Measurements from ENCODE around the gene TARS1.

TARS1 gene

DNA sequence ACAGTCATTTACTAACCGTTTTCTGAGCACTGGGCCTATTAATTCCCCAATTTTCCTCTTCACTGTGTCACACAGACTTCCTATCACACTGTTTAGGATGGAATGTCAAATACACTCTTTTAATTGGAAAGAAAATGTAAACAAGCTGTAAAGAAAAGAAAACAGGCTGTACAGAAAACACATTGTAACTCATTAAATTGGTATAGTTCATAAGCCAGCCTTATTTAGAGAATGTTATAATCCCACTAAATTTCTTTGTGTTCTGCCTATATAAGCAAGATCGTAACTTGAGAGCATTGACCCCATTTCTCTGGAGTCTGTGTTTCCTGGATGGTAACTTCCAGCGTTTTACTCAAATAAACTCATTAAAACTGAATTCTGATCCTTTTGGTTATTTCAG is 46.5 kb downstream of the TARS1 start:
- POLR2A ChIA-PET: no interaction called here
- TF ChIP-seq ZNF384 (IDR thresholded peaks at IDR 0.05) (no peak), LEF1 (IDR thresholded peaks at IDR 0.05; ENCODE audit: borderline replicate concordance) (no peak), SUZ12 (IDR thresholded peaks at IDR 0.05) (no peak), TARDBP (IDR thresholded peaks at IDR 0.05) (no peak), SP1 (IDR thresholded peaks at IDR 0.05) (no peak), ARNT (IDR thresholded peaks at IDR 0.05) (no peak), CTBP1 (IDR thresholded peaks at IDR 0.05; ENCODE audit: borderline replicate concordance) (no peak), BHLHE40 (IDR thresholded peaks at IDR 0.05; ENCODE audit: borderline replicate concordance) (no peak), L3MBTL2 (conservative IDR thresholded peaks at IDR 0.05) (no peak), NFRKB (IDR thresholded peaks at IDR 0.05) (no peak), ELF4 (IDR thresholded peaks at IDR 0.05) (no peak), FOXM1 (IDR thresholded peaks at IDR 0.05; ENCODE audit: borderline replicate concordance) (no peak), HDGF (IDR thresholded peaks at IDR 0.05; ENCODE audit: borderline replicate concordance) (no peak), FOXA1 (IDR thresholded peaks at IDR 0.05) (no peak), FOXK2 (IDR thresholded peaks at IDR 0.05) (no peak)
- TF ChIP-seq, protein P1, sequence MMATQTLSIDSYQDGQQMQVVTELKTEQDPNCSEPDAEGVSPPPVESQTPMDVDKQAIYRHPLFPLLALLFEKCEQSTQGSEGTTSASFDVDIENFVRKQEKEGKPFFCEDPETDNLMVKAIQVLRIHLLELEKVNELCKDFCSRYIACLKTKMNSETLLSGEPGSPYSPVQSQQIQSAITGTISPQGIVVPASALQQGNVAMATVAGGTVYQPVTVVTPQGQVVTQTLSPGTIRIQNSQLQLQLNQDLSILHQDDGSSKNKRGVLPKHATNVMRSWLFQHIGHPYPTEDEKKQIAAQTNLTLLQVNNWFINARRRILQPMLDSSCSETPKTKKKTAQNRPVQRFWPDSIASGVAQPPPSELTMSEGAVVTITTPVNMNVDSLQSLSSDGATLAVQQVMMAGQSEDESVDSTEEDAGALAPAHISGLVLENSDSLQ (IDR thresholded peaks at IDR 0.05): no peak
- no peak for DNase-seq (ENCODE audit: extremely low spot score)
- CTCF ChIA-PET: no interaction called here

DNA sequence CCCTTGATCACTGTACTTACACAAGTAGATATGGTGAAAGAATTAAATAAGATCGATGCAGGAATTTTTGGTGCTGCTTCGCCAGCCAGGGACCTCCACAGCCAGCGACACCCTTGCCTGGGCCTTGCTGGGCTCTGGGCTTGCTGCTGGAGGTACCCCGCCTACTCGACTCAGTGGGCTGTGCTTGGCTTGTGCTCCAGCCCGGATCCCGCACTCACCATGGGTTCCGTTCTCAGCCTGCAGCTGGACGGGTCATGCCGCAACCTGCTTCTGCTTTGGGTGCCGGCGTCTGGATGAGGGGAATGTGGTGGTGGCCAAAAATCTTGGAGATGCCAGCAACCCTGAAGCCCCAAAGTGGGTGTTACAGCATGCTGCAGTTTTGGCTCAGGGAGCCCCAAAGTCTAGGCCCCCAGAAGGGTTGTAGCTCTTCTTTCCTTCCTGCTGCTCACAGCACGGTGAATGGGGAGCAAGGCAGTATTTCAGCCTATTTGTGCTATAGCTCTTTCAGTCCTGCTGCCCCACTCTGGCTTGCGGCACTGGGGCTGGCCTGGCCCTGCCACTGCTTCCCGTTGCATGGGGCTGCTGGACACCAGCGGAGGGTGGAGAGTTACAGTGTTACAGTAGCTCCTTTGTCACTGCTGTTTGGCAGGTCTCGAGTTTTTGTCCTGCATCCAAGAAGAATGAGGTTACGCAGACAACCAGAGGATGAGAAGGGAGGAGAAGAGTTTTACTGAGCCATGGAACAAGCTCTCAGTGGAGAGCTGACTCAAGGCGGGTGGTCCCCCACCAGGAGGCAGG is 48.0 kb downstream of the TARS1 start:
- no peak for DNase-seq (ENCODE audit: extremely low spot score)
- TF ChIP-seq SUZ12 (IDR thresholded peaks at IDR 0.05): no peak
- no peak for TF ChIP-seq HDGF (IDR thresholded peaks at IDR 0.05; ENCODE audit: borderline replicate concordance)
- TF ChIP-seq FOXA1 (IDR thresholded peaks at IDR 0.05): no peak
- TF ChIP-seq SP1 (IDR thresholded peaks at IDR 0.05): no peak
- no peak for TF ChIP-seq NFRKB (IDR thresholded peaks at IDR 0.05)
- TF ChIP-seq CTBP1 (IDR thresholded peaks at IDR 0.05; ENCODE audit: borderline replicate concordance): no peak
- TF ChIP-seq LEF1 (IDR thresholded peaks at IDR 0.05; ENCODE audit: borderline replicate concordance): no peak
- no peak for TF ChIP-seq L3MBTL2 (conservative IDR thresholded peaks at IDR 0.05)
- TF ChIP-seq ZNF384 (IDR thresholded peaks at IDR 0.05): no peak
- no peak for TF ChIP-seq FOXM1 (IDR thresholded peaks at IDR 0.05; ENCODE audit: borderline replicate concordance)
- no peak for TF ChIP-seq ELF4 (IDR thresholded peaks at IDR 0.05)
- no peak for TF ChIP-seq BHLHE40 (IDR thresholded peaks at IDR 0.05; ENCODE audit: borderline replicate concordance)
- no peak for TF ChIP-seq FOXK2 (IDR thresholded peaks at IDR 0.05)
- TF ChIP-seq TARDBP (IDR thresholded peaks at IDR 0.05): no peak
- CTCF ChIA-PET: interaction anchor here (0.6 kb wide), 1 partner anchor 1282 kb away, joined by 3 read pairs; no protein-coding TSS in a partner anchor
- POLR2A ChIA-PET: no interaction called here

DNA sequence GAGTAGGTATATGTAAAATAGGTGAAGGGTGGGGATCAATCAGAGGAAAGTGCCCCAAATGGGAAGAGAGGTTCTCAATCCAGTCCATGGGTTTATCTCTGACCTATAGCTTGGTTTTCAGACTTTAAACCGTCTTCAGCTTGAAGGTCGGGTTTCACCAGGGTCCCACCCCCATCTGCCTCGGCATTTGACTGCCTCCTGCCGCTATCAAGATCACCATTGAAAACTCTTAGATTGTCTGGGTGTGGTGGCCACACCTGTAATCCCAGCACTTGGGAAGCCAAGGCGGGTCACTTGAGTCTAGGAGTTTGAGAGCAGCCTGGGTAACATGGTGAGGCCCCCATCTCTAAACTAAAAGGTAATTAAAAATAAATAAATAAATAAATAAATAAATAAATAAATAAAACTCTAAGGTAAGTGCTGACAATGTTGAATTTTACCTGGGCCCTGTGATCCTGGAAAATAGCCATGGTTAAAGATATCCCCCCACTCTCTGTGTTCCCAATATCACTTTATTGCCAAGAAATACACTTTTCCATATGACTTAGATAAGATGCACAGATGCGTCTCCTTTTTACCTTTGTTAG is 48.8 kb downstream of the TARS1 start:
- no peak for DNase-seq (ENCODE audit: extremely low spot score)
- POLR2A ChIA-PET: no interaction called here
- CTCF ChIA-PET: no interaction called here
- TF ChIP-seq FOXK2 (IDR thresholded peaks at IDR 0.05) (no peak), CTBP1 (IDR thresholded peaks at IDR 0.05; ENCODE audit: borderline replicate concordance) (no peak), FOXM1 (IDR thresholded peaks at IDR 0.05; ENCODE audit: borderline replicate concordance) (no peak), ZNF384 (IDR thresholded peaks at IDR 0.05) (no peak), NFRKB (IDR thresholded peaks at IDR 0.05) (no peak), FOXA1 (IDR thresholded peaks at IDR 0.05) (no peak), LEF1 (IDR thresholded peaks at IDR 0.05; ENCODE audit: borderline replicate concordance) (no peak), ELF4 (IDR thresholded peaks at IDR 0.05) (no peak)

DNA sequence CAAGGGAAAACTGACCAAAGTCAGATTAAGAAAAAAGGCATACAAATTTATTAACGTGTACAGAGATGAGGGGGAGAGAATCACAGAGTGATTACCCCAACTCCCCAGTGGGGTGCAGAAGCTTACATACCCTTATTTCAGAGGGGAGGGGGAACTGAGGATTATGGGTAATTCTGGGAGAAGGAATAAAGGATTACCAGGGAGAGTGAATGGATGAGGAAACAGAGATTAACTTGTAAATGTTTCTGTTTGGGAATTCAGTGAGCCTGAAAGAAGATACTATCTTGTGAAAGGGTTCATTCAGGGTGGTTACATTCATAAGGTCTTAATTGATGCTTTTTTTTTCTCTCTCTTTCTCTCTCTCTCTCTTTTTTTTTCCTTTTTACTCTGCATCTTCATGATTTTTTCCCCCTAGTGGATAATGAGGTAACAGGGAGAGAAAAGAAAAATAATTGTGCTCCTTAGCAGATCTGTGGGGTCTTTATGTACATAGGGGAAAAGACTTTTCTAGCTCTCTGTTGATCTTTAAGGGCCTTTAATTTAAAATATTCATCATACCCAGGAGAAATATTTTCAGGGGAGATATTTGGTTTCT is 49.4 kb downstream of the TARS1 start:
- ChIA-PET POLR2A (no interaction called here), CTCF (no interaction called here)
- DNase-seq (ENCODE audit: extremely low spot score): no peak
- TF ChIP-seq FOXK2 (IDR thresholded peaks at IDR 0.05) (no peak), ZNF384 (IDR thresholded peaks at IDR 0.05) (no peak), FOXM1 (IDR thresholded peaks at IDR 0.05; ENCODE audit: borderline replicate concordance) (no peak), ARNT (IDR thresholded peaks at IDR 0.05) (no peak), L3MBTL2 (conservative IDR thresholded peaks at IDR 0.05) (no peak), NFRKB (IDR thresholded peaks at IDR 0.05) (no peak), CTBP1 (IDR thresholded peaks at IDR 0.05; ENCODE audit: borderline replicate concordance) (no peak), FOXA1 (IDR thresholded peaks at IDR 0.05) (no peak), ELF4 (IDR thresholded peaks at IDR 0.05) (no peak), SP1 (IDR thresholded peaks at IDR 0.05) (no peak), SUZ12 (IDR thresholded peaks at IDR 0.05) (no peak), TARDBP (IDR thresholded peaks at IDR 0.05) (no peak), BHLHE40 (IDR thresholded peaks at IDR 0.05; ENCODE audit: borderline replicate concordance) (no peak), HDGF (IDR thresholded peaks at IDR 0.05; ENCODE audit: borderline replicate concordance) (no peak), LEF1 (IDR thresholded peaks at IDR 0.05; ENCODE audit: borderline replicate concordance) (no peak)
- TF ChIP-seq, protein P1 (IDR thresholded peaks at IDR 0.05): no peak

DNA sequence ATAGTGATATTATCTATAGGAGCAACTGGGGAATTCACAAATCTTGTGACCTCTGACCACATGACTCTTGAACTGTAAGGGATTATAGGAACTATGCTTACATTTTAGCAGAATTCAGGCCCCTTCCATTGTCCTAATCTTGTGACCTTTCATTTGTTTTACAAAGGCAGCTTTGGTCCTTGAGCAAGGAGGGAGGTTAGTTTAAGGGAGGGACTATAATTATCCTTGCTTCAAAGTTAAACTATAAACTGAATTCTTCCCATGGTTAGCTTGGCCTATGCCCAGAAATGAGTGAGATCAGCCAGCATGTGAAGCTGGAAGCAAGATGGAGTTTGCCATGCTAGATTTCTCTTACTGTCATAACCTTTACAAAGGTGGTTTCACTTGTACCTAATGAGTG is 51.2 kb downstream of the TARS1 start:
- no peak for TF ChIP-seq HDGF (IDR thresholded peaks at IDR 0.05; ENCODE audit: borderline replicate concordance)
- TF ChIP-seq TARDBP (IDR thresholded peaks at IDR 0.05): no peak
- TF ChIP-seq LEF1 (IDR thresholded peaks at IDR 0.05; ENCODE audit: borderline replicate concordance): no peak
- TF ChIP-seq SUZ12 (IDR thresholded peaks at IDR 0.05): no peak
- TF ChIP-seq ARNT (IDR thresholded peaks at IDR 0.05): no peak
- TF ChIP-seq FOXA1 (IDR thresholded peaks at IDR 0.05): no peak
- TF ChIP-seq NFRKB (IDR thresholded peaks at IDR 0.05): no peak
- no peak for TF ChIP-seq SP1 (IDR thresholded peaks at IDR 0.05)
- no peak for TF ChIP-seq BHLHE40 (IDR thresholded peaks at IDR 0.05; ENCODE audit: borderline replicate concordance)
- TF ChIP-seq FOXM1 (IDR thresholded peaks at IDR 0.05; ENCODE audit: borderline replicate concordance): no peak
- TF ChIP-seq, protein P1 (IDR thresholded peaks at IDR 0.05): no peak
- TF ChIP-seq ZNF384 (IDR thresholded peaks at IDR 0.05): no peak
- TF ChIP-seq ELF4 (IDR thresholded peaks at IDR 0.05): no peak
- no peak for TF ChIP-seq FOXK2 (IDR thresholded peaks at IDR 0.05)
- TF ChIP-seq CTBP1 (IDR thresholded peaks at IDR 0.05; ENCODE audit: borderline replicate concordance): no peak
- no peak for TF ChIP-seq L3MBTL2 (conservative IDR thresholded peaks at IDR 0.05)
- DNase-seq (ENCODE audit: extremely low spot score): no peak
- POLR2A ChIA-PET: no interaction called here
- CTCF ChIA-PET: no interaction called here
